ENCODE data around the gene ANKS1B. TPM values are rescaled to one million over a fixed set of nuclear protein-coding genes. Genes with fewer than 3 reads are reported as not detected.

ANKS1B gene
- total RNA-seq, 1 donor: 47.0 TPM

- TF ChIP-seq, protein P1, sequence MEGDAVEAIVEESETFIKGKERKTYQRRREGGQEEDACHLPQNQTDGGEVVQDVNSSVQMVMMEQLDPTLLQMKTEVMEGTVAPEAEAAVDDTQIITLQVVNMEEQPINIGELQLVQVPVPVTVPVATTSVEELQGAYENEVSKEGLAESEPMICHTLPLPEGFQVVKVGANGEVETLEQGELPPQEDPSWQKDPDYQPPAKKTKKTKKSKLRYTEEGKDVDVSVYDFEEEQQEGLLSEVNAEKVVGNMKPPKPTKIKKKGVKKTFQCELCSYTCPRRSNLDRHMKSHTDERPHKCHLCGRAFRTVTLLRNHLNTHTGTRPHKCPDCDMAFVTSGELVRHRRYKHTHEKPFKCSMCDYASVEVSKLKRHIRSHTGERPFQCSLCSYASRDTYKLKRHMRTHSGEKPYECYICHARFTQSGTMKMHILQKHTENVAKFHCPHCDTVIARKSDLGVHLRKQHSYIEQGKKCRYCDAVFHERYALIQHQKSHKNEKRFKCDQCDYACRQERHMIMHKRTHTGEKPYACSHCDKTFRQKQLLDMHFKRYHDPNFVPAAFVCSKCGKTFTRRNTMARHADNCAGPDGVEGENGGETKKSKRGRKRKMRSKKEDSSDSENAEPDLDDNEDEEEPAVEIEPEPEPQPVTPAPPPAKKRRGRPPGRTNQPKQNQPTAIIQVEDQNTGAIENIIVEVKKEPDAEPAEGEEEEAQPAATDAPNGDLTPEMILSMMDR (IDR thresholded peaks at IDR 0.05; ENCODE audit: insufficient read depth, low read length): no peak
- no peak for DNase-seq (ENCODE audit: low read depth)
- H3K4me3 ChIP-seq (ENCODE audit: low read depth, low read length): no peak overlapping the region
Observed at GRCh38 chr12:98771811-98772752, 1212.7 kb downstream of the ANKS1B start.

GRCh38 chr12:98770230-98770629 lies 1214.5 kb downstream of the ANKS1B start:
- H3K4me3 ChIP-seq (ENCODE audit: low read depth, low read length): no peak overlapping the region
- TF ChIP-seq, protein P1 (IDR thresholded peaks at IDR 0.05; ENCODE audit: insufficient read depth, low read length): no peak
- no peak for DNase-seq (ENCODE audit: low read depth)

- no peak overlapping the region for H3K4me3 ChIP-seq (ENCODE audit: low read depth, low read length)
- TF ChIP-seq, protein P1 (IDR thresholded peaks at IDR 0.05; ENCODE audit: insufficient read depth, low read length): no peak
- no peak for DNase-seq (ENCODE audit: low read depth)
Observed at GRCh38 chr12:98769068-98769467, 1215.7 kb downstream of the ANKS1B start.

GRCh38 chr12:98767248-98767647 lies 1217.5 kb downstream of the ANKS1B start:
- H3K4me3 ChIP-seq (ENCODE audit: low read depth, low read length): no peak overlapping the region
- no peak for DNase-seq (ENCODE audit: low read depth)
- TF ChIP-seq, protein P1 (IDR thresholded peaks at IDR 0.05; ENCODE audit: insufficient read depth, low read length): no peak

DNA sequence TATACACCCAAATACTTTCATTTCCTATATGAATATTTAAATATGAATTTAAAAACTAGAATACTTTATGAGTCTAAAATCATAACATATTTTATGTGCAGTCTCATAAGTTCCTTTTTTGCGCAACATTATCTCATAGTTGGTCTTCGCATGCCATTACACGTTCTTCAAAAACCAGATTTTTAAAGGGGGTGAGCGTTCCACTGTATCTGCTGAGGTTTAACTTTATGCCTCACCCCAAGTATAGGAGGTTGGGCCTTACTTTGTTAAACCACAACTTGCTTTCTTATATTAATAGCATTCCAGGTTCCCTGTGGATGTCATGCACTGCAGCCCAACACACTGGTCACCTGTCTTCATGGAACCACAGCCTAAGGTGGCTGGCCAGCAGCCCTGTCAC lies 1221.1 kb downstream of the ANKS1B start:
- DNase-seq (ENCODE audit: low read depth): no peak
- TF ChIP-seq, protein P1 (IDR thresholded peaks at IDR 0.05; ENCODE audit: insufficient read depth, low read length): no peak
- no peak overlapping the region for H3K4me3 ChIP-seq (ENCODE audit: low read depth, low read length)

- no peak overlapping the region for H3K4me3 ChIP-seq (ENCODE audit: low read depth, low read length)
- TF ChIP-seq, protein P1 (IDR thresholded peaks at IDR 0.05; ENCODE audit: insufficient read depth, low read length): no peak
- peak; percentile 74 for DNase-seq (ENCODE audit: low read depth)
Observed at GRCh38 chr12:98758331-98758730, 1226.4 kb downstream of the ANKS1B start.

Measured in fibroblast of the aortic adventitia (primary cell).